H9 (cell line): ENCODE data around the gene NALCN. TPM values are rescaled to one million over a fixed set of nuclear protein-coding genes. Genes with fewer than 3 reads are reported as not detected.

Experiments used
- DNase-seq: peaks from one replicate; pipeline ENCODE4 v3.0.0-alpha.2; 2017
- H2AFZ ChIP-seq: one replicate; pipeline ENCODE4 v1.6.1; 2013; ENCODE audit warnings: mild to moderate bottlenecking, low read length, control low read depth, moderate library complexity
- H2AK5ac ChIP-seq: 2 replicates; pipeline ENCODE4 v1.6.1; 2013; ENCODE audit warnings: low read length, control low read depth, mixed read lengths; ENCODE audit not compliant: insufficient read length
- H2BK120ac ChIP-seq: one replicate; pipeline ENCODE4 v1.6.1; 2013; ENCODE audit warnings: low read depth, mild to moderate bottlenecking, low read length, control low read depth, inconsistent platforms; ENCODE audit not compliant: poor library complexity, severe bottlenecking
- H2BK12ac ChIP-seq: 2 replicates; pipeline ENCODE4 v1.6.1; 2013; ENCODE audit warnings: low read length, control low read depth, mixed read lengths, low read depth; ENCODE audit not compliant: insufficient read length
- H2BK15ac ChIP-seq: 2 replicates; pipeline ENCODE4 v1.6.1; 2013; ENCODE audit warnings: low read depth, low read length, control low read depth
- H2BK20ac ChIP-seq: one replicate; pipeline ENCODE4 v1.6.1; 2013; ENCODE audit warnings: low read depth, mild to moderate bottlenecking, low read length, control low read depth, inconsistent platforms; ENCODE audit not compliant: poor library complexity, severe bottlenecking
- H2BK5ac ChIP-seq: 2 replicates; pipeline ENCODE4 v1.6.1; 2013; ENCODE audit warnings: low read length, control low read depth, mixed read lengths; ENCODE audit not compliant: insufficient read length
- H3K14ac ChIP-seq: 2 replicates; pipeline ENCODE4 v1.6.1; 2013; ENCODE audit warnings: low read length, control low read depth; ENCODE audit not compliant: insufficient read depth
- H3K18ac ChIP-seq: 2 replicates; pipeline ENCODE4 v1.6.1; 2013; ENCODE audit warnings: low read depth, mild to moderate bottlenecking, mixed read lengths, low read length, control low read depth; ENCODE audit not compliant: insufficient read length
- H3K23ac ChIP-seq: 2 replicates; pipeline ENCODE4 v1.6.1; 2013; ENCODE audit warnings: low read length, control low read depth, mixed read lengths, low read depth; ENCODE audit not compliant: insufficient read length
- H3K23me2 ChIP-seq: 2 replicates; pipeline ENCODE4 v1.6.1; 2013; ENCODE audit warnings: low read depth, mild to moderate bottlenecking, mixed read lengths, low read length, control low read depth; ENCODE audit not compliant: insufficient read length, poor library complexity, severe bottlenecking
- H3K27ac ChIP-seq: 2 replicates; pipeline ENCODE4 v1.5.1; 2013; ENCODE audit warnings: low read length, control low read depth, mixed read lengths, low read depth; ENCODE audit not compliant: insufficient read length
- H3K27me3 ChIP-seq: 2 replicates; pipeline ENCODE4 v1.6.1; 2013; ENCODE audit warnings: low read length, control low read depth, inconsistent platforms; ENCODE audit not compliant: insufficient read depth
- H3K4ac ChIP-seq: 2 replicates; pipeline ENCODE4 v1.6.1; 2013; ENCODE audit warnings: low read depth, mild to moderate bottlenecking, control low read depth, inconsistent platforms, low read length, moderate library complexity
- H3K4me1 ChIP-seq: 2 replicates; pipeline ENCODE4 v1.6.1; 2013; ENCODE audit warnings: low read length, control low read depth, inconsistent platforms; ENCODE audit not compliant: insufficient read depth
- H3K4me2 ChIP-seq: 2 replicates; pipeline ENCODE4 v1.6.1; 2013; ENCODE audit warnings: low read length, control low read depth, mixed read lengths; ENCODE audit not compliant: insufficient read length, insufficient read depth
- H3K56ac ChIP-seq: 2 replicates; pipeline ENCODE4 v1.6.1; 2013; ENCODE audit warnings: low read depth, mild to moderate bottlenecking, mixed read lengths, low read length, control low read depth; ENCODE audit not compliant: insufficient read length
- H3K79me1 ChIP-seq: 2 replicates; pipeline ENCODE4 v1.6.1; 2013; ENCODE audit warnings: low read depth, mild to moderate bottlenecking, moderate library complexity, low read length, control low read depth, inconsistent platforms; ENCODE audit not compliant: insufficient read depth, poor library complexity, severe bottlenecking
- H3K79me2 ChIP-seq: 2 replicates; pipeline ENCODE4 v1.6.1; 2013; ENCODE audit warnings: low read length, control low read depth, inconsistent platforms; ENCODE audit not compliant: insufficient read depth
- H3K9ac ChIP-seq: 2 replicates; pipeline ENCODE4 v1.6.1; 2013; ENCODE audit warnings: low read length, control low read depth, mixed read lengths; ENCODE audit not compliant: insufficient read length; ENCODE audit errors: extremely low read depth
- H3K9me3 ChIP-seq: one replicate; pipeline ENCODE4 v1.6.1; 2013; ENCODE audit warnings: low read depth, low read length, inconsistent platforms; ENCODE audit not compliant: control insufficient read depth
- H3T11ph ChIP-seq: one replicate; pipeline ENCODE4 v1.6.1; 2013; ENCODE audit warnings: mild to moderate bottlenecking, low read length, control low read depth, inconsistent platforms
- H4K20me1 ChIP-seq: one replicate; pipeline ENCODE4 v1.6.1; 2013; ENCODE audit not compliant: control insufficient read depth, insufficient read length, insufficient read depth
- H4K5ac ChIP-seq: 2 replicates; pipeline ENCODE4 v1.6.1; 2013; ENCODE audit warnings: low read depth, mild to moderate bottlenecking, mixed read lengths, low read length, control low read depth; ENCODE audit not compliant: insufficient read length
- H4K8ac ChIP-seq: replicated peaks from 2 replicates; pipeline ENCODE4 v1.6.1; 2013; ENCODE audit warnings: low read length, control low read depth, mixed read lengths, low read depth; ENCODE audit not compliant: insufficient read length
- H4K91ac ChIP-seq: 2 replicates; pipeline ENCODE4 v1.6.1; 2013; ENCODE audit warnings: low read depth, mild to moderate bottlenecking, moderate library complexity, mixed read lengths, low read length, control low read depth; ENCODE audit not compliant: insufficient read length
- H3K27ac Mint-ChIP-seq, 3 experiments: 2 replicates in 2 of 3; 3 replicates in 1 of 3; pipeline ENCODE4 v1.8.0; 2020 to 2021; ENCODE audit warnings: mixed read lengths in 3 of 3, mild to moderate bottlenecking in 1 of 3, moderate library complexity in 1 of 3
- H3K27me3 Mint-ChIP-seq: 2 replicates; pipeline ENCODE4 v1.8.0; 2021; ENCODE audit warnings: low read depth, mild to moderate bottlenecking, moderate library complexity, mixed read lengths
- H3K36me3 Mint-ChIP-seq, 3 experiments: 2 replicates in 2 of 3; 3 replicates in 1 of 3; pipeline ENCODE4 v1.8.0; 2020 to 2021; ENCODE audit warnings: low read depth in 3 of 3, mixed read lengths in 3 of 3; ENCODE audit not compliant: insufficient read depth in 1 of 3
- H3K4me1 Mint-ChIP-seq, 2 experiments: 2 replicates each; pipeline ENCODE4 v1.8.0; 2020; ENCODE audit warnings: mixed read lengths in 2 of 2
- H3K4me3 Mint-ChIP-seq, 2 experiments: 2 replicates in 1 of 2; 3 replicates in 1 of 2; pipeline ENCODE4 v1.8.0; 2020 to 2021; ENCODE audit warnings: mild to moderate bottlenecking in 2 of 2, mixed read lengths in 2 of 2, moderate library complexity in 1 of 2
- H3K9me3 Mint-ChIP-seq, 2 experiments: 2 replicates in 1 of 2; 3 replicates in 1 of 2; pipeline ENCODE4 v1.8.0; 2020; ENCODE audit warnings: mild to moderate bottlenecking in 2 of 2, mixed read lengths in 2 of 2, moderate library complexity in 1 of 2
- WGBS: extraction: QIAGEN DNeasy Blood & Tissue Kit; methylation state at CpG from one replicate; pipeline ENCODE4 v1.1.7; 2013; ENCODE audit warnings: missing lambda C conversion rate, low lambda C conversion rate, mixed read lengths; ENCODE audit not compliant: insufficient read length; ENCODE audit errors: extremely low coverage; 5-methylcytosine and 5-hydroxymethylcytosine counted together
- total RNA-seq: library from RNA; stranded (reverse); gene quantifications from 2 replicates; pipeline ENCODE4 v1.2.1, GENCODE V29; 2021
- TF ChIP-seq, protein P1 (sequence below): fragments of 200-600 bp; sonication (generic); conservative IDR thresholded peaks from 3 replicates; pipeline ENCODE4 v1.8.0; 2021; ENCODE audit warnings: antibody characterized with exemption, mild to moderate bottlenecking

The NALCN gene
- total RNA-seq, 1 experiment from 2014 or later, result 0.09 TPM

DNA sequence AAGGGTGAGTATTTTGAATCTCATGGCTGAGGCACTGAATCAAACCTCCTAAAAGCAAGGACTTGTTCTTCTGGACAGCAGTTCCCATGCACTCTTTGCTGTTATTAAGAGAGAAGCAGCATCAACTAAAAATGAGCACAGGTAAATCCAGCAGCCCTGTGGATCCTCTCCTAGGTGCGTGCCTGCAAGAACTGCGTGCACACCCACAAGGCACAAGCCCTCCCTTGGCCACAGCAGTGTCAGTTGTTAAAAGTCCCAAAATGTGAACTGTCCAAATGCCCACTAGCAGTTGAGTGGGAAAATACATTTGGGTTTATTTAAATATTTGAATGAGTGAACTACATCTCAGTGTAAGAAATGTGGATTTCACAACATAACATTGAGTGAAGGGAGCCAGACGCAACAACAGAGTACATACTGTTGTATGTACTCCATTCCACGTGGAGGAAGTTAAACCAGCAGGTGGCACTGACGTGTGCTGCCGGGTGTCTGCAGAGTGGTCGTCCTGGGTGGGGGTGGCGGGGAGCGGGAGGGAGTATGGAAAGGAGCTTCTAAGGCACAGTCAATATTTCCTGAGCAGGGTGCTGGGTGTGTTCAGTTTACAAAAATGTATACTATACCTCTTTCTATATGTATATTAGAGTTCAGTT lies 266.4 kb downstream of the NALCN start:
- peaks cover 7 to 11% of the 10 kb centered on the region in 2 experiments for H3K4me1 Mint-ChIP-seq
- peaks cover 0 to 3% of the 10 kb centered on the region in 2 experiments; a peak in 2 of 5 replicates for H3K9me3 Mint-ChIP-seq
- no peaks in the 10 kb centered on the region for H3K36me3 Mint-ChIP-seq
- no peak overlapping the region for H3K27ac ChIP-seq
- peak; percentile 41 for DNase-seq
- H2AFZ ChIP-seq, result no peak overlapping the region
- no peak overlapping the region for H3K9ac ChIP-seq
- H3K27ac Mint-ChIP-seq, result peak overlapping the region in 1 of 3 experiments; percentile 41; a peak in 1 of 7 replicates
- no peaks in the 10 kb centered on the region for H3K27me3 Mint-ChIP-seq
- H4K91ac ChIP-seq, result no peak overlapping the region
- no peak overlapping the region for H2AK5ac ChIP-seq
- H3K27me3 ChIP-seq, result no peaks in the 10 kb centered on the region
- H3K23me2 ChIP-seq, result no peaks in the 10 kb centered on the region
- no peaks in the 10 kb centered on the region for H3K79me1 ChIP-seq
- TF ChIP-seq, protein P1, sequence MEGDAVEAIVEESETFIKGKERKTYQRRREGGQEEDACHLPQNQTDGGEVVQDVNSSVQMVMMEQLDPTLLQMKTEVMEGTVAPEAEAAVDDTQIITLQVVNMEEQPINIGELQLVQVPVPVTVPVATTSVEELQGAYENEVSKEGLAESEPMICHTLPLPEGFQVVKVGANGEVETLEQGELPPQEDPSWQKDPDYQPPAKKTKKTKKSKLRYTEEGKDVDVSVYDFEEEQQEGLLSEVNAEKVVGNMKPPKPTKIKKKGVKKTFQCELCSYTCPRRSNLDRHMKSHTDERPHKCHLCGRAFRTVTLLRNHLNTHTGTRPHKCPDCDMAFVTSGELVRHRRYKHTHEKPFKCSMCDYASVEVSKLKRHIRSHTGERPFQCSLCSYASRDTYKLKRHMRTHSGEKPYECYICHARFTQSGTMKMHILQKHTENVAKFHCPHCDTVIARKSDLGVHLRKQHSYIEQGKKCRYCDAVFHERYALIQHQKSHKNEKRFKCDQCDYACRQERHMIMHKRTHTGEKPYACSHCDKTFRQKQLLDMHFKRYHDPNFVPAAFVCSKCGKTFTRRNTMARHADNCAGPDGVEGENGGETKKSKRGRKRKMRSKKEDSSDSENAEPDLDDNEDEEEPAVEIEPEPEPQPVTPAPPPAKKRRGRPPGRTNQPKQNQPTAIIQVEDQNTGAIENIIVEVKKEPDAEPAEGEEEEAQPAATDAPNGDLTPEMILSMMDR, result peak; percentile 43; the same call in 1 of the 3 replicates
- no peak overlapping the region for H2BK120ac ChIP-seq
- H3K23ac ChIP-seq, result no peak overlapping the region
- no peak overlapping the region for H2BK5ac ChIP-seq
- H2BK15ac ChIP-seq, result no peak overlapping the region
- no peak overlapping the region for H2BK20ac ChIP-seq
- H3K4me1 ChIP-seq, result peaks cover 2% of the 10 kb centered on the region; the same call in 1 of the 2 replicates
- no peak overlapping the region for H3K14ac ChIP-seq
- no peak overlapping the region for H3T11ph ChIP-seq
- H2BK12ac ChIP-seq, result no peak overlapping the region
- WGBS, result no CpG with 5 or more reads among the region's 9 CpGs
- no peak overlapping the region for H3K18ac ChIP-seq
- no peaks in the 10 kb centered on the region for H3K79me2 ChIP-seq
- no peak overlapping the region for H3K4ac ChIP-seq
- H4K5ac ChIP-seq, result no peak overlapping the region
- no peak overlapping the region for H3K56ac ChIP-seq
- no peak overlapping the region for H3K4me3 Mint-ChIP-seq
- H3K4me2 ChIP-seq, result no peak overlapping the region
- H4K20me1 ChIP-seq, result no peaks in the 10 kb centered on the region
- H4K8ac ChIP-seq, result no peak overlapping the region
- no peaks in the 10 kb centered on the region for H3K9me3 ChIP-seq
